Hematopoietic multipotent progenitor cell treated with erythropoietin and hydrocortisone succinate and interleukin-3 and kit ligand, for 4 days (in vitro differentiated cells): ENCODE results near the gene PIWIL4.

Experiments
- DNase-seq: peaks from one replicate; pipeline ENCODE4 v3.0.0-alpha.2; 2015

PIWIL4 gene

DNA sequence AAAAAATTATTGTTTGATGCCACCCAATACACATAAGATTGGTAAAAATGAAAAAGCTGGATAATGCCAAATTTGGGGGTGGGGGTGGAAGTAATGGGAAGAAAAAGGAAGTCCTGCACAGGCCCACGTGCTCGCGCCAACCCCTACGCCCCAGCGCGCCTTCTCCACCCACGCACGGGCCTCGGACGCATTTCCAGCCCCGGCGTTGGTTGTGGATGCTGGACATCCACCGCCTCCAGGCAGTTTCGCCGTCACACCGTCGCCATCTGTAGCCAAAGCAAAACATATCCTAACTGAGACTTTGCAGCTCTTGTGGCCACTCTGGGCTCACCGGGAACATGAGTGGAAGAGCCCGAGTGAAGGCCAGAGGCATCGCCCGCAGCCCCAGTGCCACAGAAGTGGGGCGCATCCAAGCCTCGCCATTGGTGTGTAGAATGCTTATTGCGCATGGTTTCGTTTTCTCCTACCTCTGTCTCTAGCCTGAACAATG, at the start of gene PIWIL4:
TSS of gene PIWIL4 (plus strand) at position 188 of the 490 bp plus-strand sequence. CDS start at position 339, 151 bp downstream.
- DNase-seq, result no peak

DNA sequence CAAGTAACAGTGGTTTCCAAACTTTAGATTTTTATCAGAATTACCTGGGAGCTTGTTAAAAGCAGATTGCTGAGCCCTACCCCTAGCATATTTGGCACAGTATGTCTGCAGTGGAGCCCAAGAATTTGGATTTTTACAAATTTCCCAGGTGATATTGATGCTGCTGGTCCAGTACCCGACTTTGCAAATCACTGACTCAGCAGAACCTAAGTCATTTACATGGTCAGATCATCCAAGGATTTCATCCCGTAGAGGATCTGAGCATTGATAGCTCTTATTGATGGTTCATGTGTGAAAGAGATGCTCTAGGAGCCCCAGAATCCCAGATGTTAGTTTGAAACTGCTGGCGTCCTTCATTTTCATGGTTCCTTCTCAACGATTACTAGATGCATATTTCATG, 48.9 kb upstream of the PIWIL4 start:
- DNase-seq, result no peak

DNA sequence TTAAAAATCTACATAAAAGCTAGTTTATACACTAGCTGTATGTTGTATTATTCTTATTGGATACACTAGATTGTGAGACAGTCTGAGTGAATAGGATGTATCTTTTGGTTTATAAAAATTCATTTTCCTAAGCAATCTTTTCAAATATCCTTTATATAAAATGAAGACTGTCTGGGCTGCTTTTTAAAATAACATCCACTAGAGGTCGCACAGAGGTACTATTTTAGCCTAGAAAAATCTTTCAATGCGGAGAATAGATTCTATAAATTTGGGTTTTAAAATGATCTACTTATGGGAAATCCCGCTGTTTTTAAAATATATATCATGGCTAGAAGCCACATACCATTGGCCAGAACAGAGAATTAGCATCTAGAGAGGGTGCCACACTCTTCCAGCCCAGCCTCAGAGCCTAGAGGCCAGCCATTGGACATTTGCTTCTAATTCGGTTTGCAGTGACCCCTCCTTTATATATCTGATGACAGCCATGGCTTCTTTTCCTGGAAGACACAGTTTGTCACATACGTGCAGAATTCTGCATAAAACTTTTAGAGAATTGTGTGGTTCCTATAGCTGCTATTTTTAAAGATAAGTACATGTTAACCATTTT, 47.6 kb upstream of the PIWIL4 start:
- peak; percentile 76 for DNase-seq

DNA sequence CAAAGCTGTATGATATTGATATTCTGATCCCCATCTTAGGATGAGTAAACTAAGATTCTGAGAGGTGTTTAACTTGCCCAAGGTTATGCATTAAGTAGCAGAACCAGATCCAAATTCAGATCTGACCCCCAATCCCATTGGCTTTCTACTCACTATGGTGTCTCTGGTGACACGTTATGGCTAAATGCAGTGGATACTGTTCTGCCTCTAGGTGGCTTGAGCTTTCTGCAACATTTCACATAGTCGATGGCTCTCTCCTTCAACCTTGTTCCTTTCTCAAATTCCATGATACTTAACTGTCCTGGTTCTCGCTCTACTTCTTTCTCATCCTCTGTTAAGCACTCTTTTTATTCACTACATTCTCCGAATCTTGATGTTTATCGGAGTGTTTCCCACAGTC, 45.5 kb upstream of the PIWIL4 start:
- DNase-seq, result peak; percentile 60

DNA sequence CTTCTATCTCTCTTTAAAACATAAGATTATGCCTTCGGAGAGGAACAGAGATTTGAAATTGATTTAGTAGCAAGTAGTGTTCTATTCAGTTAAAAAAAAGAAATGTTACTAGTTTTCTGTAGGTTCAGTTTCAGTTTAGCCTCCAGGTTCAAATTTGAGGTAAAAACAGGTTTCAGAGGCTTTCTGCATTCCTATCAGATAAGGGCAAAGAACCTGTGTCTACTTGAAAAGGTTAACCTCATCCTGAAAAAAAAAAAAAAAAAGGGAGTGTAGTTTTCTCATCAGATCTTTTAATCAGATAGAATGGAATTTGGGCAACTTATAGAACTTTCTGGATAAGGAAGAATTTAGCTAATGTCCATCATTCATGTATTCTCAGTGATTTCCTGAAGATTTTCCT, 42.8 kb upstream of the PIWIL4 start:
- no peak for DNase-seq

DNA sequence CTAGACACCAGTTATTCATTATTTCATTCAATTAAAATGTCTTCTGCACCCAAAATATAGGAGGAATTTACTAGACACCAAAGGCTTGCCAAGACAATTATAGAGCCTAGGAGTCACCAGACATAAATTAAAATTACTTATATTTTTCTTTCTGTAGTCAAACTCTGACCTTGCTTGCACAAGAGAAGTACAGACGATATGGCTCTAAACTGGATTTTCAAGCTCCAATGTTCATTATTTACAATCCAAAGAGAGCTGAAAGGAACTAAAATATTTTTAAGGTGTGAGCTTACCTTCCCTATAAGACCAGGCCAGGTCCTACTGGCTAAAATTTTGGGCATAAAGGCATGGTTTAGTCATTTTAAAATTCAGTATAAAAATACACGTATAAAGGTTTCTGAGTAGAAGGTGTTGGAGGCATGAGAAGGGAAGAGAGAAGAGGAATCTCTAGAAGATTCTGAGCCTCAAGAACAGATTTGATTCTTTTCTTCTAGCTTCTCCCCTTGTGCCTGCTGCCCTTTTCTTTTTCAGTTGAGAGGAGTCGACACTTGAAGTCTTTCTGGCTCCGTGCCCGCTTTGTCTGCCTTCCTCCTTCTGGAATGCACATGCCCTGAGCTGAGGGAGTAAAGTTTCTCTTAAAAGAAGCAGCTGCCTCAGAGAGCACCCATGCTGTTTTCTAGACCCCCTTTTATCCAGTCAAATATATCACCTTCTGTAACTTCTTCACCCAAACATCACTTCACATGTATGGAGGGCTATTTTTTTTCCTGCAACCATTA, 41.4 kb upstream of the PIWIL4 start:
- DNase-seq, result peak; percentile 78

- DNase-seq, result peak; percentile 61
Observed at GRCh38 chr11:94526645-94527438, 40.3 kb upstream of the PIWIL4 start.

DNA sequence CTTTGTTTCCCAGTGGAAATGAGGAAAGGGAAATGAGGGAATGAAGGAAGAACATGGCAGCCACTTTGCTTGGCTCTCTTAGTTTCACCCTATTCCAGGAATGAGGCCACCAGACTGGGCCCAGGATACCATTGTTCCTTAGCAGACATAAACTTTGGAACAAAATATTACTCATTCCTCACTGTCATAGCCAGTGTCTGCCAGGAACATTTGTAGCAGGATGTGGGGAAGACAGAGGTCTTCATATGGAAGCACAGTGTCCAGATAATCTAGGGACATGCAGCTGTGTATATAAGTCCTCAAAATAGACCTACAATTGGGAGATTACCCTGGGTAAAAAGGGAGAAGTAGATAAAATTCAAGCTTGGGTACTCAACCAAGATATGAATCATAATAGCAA, 38.6 kb upstream of the PIWIL4 start:
- DNase-seq, result no peak

DNA sequence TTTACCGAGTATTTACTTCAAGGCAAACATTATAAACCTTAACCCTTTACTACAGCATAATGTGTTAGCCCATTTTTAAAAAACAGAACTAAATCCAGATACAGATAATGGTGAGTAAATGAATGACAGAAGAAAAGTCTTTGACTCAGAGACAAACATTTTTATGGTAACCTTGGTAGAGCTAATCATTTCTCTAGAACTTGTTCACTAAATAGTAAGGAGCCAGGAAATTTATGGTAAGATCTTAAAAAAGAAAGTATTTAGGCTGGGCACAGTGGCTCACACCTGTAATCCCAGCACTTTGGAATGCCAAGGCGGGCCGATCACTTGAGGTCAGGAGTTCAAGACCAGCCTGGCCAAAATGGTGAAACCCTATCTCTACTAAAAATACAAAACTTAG, 35.0 kb upstream of the PIWIL4 start:
- DNase-seq, result no peak

DNA sequence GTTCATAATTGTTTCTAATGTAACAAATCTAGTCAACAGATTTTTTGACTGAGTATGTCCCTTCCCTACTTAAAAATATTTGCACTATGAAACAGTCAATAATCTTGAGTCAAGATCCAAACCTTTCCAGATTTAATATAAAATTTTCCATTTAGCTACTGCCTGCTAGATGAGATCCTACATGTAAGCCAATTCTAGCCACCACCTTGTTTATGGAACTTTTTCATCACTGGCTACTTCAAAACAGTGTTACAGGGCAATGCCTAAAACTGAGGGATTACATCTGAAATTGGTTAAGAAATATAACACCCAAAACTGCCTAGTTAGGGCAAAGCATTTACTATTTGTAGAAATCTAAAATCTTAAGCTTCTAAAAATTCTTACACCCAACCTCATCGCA, 34.0 kb upstream of the PIWIL4 start:
- DNase-seq, result no peak

DNA sequence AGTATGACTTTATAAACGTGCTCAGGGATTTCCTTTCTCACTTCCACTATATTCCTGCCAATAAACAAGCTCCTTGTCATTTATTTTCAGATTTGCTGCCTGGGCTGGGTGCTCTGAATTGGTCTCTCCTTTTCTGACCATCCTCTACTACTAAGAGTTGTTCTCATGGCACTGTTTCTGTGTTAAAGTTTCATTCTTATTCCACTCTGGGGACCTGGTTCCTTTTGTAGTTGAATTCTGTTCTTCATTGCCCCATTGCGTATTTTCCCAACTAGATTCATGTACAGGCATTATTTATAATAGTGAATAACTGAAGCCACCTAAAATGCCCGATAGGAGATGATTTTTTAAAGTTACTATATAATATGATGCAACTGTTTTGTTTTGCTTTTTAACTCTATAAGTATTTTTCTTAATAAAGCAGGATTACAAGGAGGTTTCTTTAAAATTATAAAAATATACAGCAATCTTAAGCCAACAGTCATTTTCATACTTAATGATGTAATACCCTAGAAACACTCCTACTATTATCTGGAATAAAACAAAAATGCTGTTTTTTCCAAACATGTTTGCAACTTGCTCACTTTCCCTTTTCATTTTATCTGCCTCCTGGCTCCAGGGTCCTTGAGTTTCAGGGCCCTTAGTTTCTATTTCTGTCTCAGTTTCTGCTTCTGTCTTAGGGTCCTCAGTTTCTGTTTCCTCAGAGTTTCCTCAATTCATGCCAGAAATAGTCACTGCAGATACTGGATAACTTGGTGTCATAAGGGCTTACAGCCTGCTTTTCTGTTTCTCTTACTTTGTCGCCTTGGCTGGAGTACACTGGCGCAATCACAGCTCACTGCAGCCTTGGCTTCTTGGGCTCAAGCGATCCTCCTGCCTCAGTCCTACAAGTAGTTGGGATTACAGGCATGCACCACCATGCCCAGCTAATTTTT, 33.2 kb upstream of the PIWIL4 start:
- DNase-seq, result no peak

DNA sequence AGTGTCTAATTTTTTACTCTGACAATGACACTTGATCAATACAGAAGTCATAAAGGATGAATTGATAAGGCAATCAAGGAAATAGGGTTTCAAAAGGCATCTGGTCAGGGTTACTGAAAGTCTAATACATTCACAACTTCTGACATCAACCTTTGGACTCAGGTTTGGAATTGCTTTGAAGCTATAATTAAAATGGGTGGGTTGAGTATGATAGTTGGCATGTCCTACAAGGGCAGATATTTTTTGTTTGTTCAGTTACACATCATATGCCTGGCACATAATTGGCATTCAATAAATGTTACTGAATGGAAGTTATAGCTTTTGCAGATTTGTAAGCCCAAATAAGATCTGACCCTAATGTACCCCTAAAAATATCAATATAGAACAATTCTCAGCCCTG, 30.8 kb upstream of the PIWIL4 start:
- no peak for DNase-seq

DNA sequence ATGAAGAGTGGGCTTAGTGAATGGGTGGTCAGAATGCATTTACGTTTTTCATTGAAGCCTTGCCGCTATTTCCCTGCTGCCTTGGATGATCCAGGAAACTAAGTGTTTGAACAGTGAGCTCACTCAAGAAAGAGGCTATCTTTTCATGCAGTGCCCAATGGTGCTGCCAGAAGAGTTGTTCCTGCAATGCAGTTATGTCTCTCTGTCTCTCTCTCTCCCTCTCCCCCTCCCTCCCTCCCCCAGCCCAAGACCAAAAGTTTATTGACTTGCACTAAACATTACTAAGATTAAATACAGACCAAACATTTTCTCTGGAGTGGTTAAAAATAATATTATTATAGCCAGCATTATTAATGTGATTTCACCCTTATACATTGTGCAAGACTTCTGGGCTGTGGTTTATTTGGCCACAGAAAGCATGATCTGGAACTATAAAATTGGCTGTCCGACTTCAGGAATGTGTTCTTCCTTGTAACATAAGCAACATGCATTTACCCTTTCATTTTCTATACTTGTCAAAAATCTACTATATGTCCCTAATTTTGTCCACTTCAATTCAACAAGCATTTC, 30.1 kb upstream of the PIWIL4 start:
- DNase-seq, result no peak

- no peak for DNase-seq
Observed at GRCh38 chr11:94539420-94539819, 27.7 kb upstream of the PIWIL4 start.

- peak; percentile 93 for DNase-seq
Observed at GRCh38 chr11:94543695-94544645, 23.2 kb upstream of the PIWIL4 start, which contains the start of gene FUT4. Gene FUT4, plus strand, starts transcription at chr11:94543921. Its CDS starts 213 bp downstream, at chr11:94544134.

GRCh38 chr11:94544646-94545263, 22.4 kb upstream of the PIWIL4 start:
- DNase-seq, result peak; percentile 52

- DNase-seq, result no peak
Observed at GRCh38 chr11:94545264-94546161, 21.7 kb upstream of the PIWIL4 start.

GRCh38 chr11:94546162-94546470, 21.1 kb upstream of the PIWIL4 start:
- no peak for DNase-seq

DNA sequence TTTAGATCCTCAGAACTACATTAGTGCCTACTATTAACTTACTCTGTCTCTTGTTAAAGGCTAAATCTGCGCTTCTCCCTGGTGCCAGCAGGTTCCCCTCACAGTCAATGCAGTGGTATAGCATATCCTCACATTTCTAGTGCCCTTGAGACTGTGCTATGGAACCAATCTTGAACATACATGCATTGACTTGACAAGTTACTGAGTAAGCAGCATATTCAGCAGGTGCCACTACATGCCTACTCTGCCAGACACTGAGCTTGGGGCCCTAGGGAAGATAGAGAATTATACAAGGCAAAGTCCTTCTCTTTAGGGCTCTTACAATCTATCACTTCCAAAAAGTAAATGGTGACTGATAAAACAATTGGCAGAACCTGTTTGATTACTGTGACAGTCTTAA, 20.3 kb upstream of the PIWIL4 start:
- peak; percentile 44 for DNase-seq
